ENCODE data around the gene EIF1AY. TPM values are rescaled to one million over a fixed set of nuclear protein-coding genes. Genes with fewer than 3 reads are reported as not detected.

The EIF1AY gene
- total RNA-seq, 1 experiment from 2014 or later: not detected

- no peak for DNase-seq
- no TSS peak for BruUV-seq (replicated peaks)
- no peaks in the 10 kb centered on the region for H3K9me3 Mint-ChIP-seq (ENCODE audit: low read depth, unreplicated experiment)
- TF ChIP-seq, protein P1, sequence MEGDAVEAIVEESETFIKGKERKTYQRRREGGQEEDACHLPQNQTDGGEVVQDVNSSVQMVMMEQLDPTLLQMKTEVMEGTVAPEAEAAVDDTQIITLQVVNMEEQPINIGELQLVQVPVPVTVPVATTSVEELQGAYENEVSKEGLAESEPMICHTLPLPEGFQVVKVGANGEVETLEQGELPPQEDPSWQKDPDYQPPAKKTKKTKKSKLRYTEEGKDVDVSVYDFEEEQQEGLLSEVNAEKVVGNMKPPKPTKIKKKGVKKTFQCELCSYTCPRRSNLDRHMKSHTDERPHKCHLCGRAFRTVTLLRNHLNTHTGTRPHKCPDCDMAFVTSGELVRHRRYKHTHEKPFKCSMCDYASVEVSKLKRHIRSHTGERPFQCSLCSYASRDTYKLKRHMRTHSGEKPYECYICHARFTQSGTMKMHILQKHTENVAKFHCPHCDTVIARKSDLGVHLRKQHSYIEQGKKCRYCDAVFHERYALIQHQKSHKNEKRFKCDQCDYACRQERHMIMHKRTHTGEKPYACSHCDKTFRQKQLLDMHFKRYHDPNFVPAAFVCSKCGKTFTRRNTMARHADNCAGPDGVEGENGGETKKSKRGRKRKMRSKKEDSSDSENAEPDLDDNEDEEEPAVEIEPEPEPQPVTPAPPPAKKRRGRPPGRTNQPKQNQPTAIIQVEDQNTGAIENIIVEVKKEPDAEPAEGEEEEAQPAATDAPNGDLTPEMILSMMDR (IDR thresholded peaks at IDR 0.05; ENCODE audit: unreplicated experiment): no peak
- H3K4me3 Mint-ChIP-seq (ENCODE audit: low read depth, unreplicated experiment): no peak overlapping the region
- no peaks in the 10 kb centered on the region for H3K36me3 Mint-ChIP-seq (ENCODE audit: insufficient read depth, unreplicated experiment)
- no peaks in the 10 kb centered on the region for H3K27me3 Mint-ChIP-seq (ENCODE audit: unreplicated experiment)
- CTCF ChIA-PET: no interaction called here
- H3K27ac Mint-ChIP-seq (ENCODE audit: unreplicated experiment): no peak overlapping the region
- no peaks in the 10 kb centered on the region for H3K4me1 Mint-ChIP-seq (ENCODE audit: low read depth, unreplicated experiment)
- intact Hi-C loops (cut with micrococcal nuclease; ENCODE audit: unreplicated experiment): no loop called here
Observed at GRCh38 chrY:20576506-20576905, 930 bp downstream of the EIF1AY start.

DNA sequence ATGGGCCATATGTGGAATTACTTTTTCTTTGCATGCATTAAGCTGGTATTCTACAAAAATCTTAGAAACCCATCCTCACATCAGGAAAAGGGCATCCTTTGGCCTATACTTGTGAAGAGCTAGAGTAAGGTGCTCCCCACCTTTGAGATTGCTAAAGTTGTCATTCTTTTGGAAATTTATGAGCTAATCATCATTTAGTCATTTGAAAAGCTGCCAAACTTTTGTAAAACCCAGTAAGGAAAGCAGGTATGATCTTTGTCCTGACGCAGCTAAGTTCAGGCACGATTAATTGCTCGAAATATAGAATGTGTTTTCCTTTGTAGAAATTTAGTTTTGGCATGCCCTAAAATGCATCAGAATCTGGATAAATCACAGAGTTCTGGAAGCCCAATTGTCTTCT, 2.6 kb downstream of the EIF1AY start:
- no peak for DNase-seq
- no TSS peak for BruUV-seq (replicated peaks)
- Mint-ChIP-seq H3K36me3 (ENCODE audit: insufficient read depth, unreplicated experiment) (no peaks in the 10 kb centered on the region), H3K27ac (ENCODE audit: unreplicated experiment) (no peak overlapping the region), H3K27me3 (ENCODE audit: unreplicated experiment) (no peaks in the 10 kb centered on the region), H3K4me3 (ENCODE audit: low read depth, unreplicated experiment) (no peak overlapping the region), H3K9me3 (ENCODE audit: low read depth, unreplicated experiment) (no peaks in the 10 kb centered on the region), H3K4me1 (ENCODE audit: low read depth, unreplicated experiment) (no peaks in the 10 kb centered on the region)
- CTCF ChIA-PET: no interaction called here
- intact Hi-C loops (cut with micrococcal nuclease; ENCODE audit: unreplicated experiment): no loop called here
- TF ChIP-seq, protein P1 (IDR thresholded peaks at IDR 0.05; ENCODE audit: unreplicated experiment): no peak

- no peaks in the 10 kb centered on the region for H3K27me3 Mint-ChIP-seq (ENCODE audit: unreplicated experiment)
- H3K9me3 Mint-ChIP-seq (ENCODE audit: low read depth, unreplicated experiment): no peaks in the 10 kb centered on the region
- BruUV-seq (replicated peaks): no TSS peak
- intact Hi-C loops (cut with micrococcal nuclease; ENCODE audit: unreplicated experiment): no loop called here
- TF ChIP-seq, protein P1 (IDR thresholded peaks at IDR 0.05; ENCODE audit: unreplicated experiment): no peak
- CTCF ChIA-PET: no interaction called here
- H3K27ac Mint-ChIP-seq (ENCODE audit: unreplicated experiment): no peak overlapping the region
- H3K36me3 Mint-ChIP-seq (ENCODE audit: insufficient read depth, unreplicated experiment): no peaks in the 10 kb centered on the region
- DNase-seq: no peak
- H3K4me3 Mint-ChIP-seq (ENCODE audit: low read depth, unreplicated experiment): no peak overlapping the region
- H3K4me1 Mint-ChIP-seq (ENCODE audit: low read depth, unreplicated experiment): no peaks in the 10 kb centered on the region
Observed at GRCh38 chrY:20581687-20582086, 6.1 kb downstream of the EIF1AY start.

DNA sequence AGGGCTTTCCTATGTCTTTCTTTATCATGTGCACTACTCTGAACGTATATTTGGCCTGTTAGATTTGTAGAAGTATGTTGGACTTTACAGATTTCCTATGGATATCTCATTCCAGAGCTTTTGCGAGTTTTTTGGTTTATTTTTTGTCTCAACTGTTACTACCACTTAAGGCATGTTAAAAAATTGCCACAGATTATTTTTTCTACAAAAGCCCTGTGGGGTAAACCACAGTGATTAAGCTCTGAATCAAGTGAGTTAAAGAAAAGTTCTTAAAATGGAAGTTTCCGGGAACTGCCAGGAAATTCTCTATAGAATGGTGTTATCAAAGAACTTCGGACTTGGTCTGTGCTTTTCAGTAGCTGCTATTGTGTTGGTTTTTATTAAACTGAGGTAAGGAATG, 10.6 kb downstream of the EIF1AY start:
- Mint-ChIP-seq H3K36me3 (ENCODE audit: insufficient read depth, unreplicated experiment) (no peaks in the 10 kb centered on the region), H3K4me3 (ENCODE audit: low read depth, unreplicated experiment) (no peak overlapping the region), H3K27ac (ENCODE audit: unreplicated experiment) (no peak overlapping the region), H3K4me1 (ENCODE audit: low read depth, unreplicated experiment) (no peaks in the 10 kb centered on the region), H3K9me3 (ENCODE audit: low read depth, unreplicated experiment) (no peaks in the 10 kb centered on the region), H3K27me3 (ENCODE audit: unreplicated experiment) (no peaks in the 10 kb centered on the region)
- no TSS peak for BruUV-seq (replicated peaks)
- no peak for DNase-seq
- CTCF ChIA-PET: no interaction called here
- TF ChIP-seq, protein P1 (IDR thresholded peaks at IDR 0.05; ENCODE audit: unreplicated experiment): no peak
- intact Hi-C loops (cut with micrococcal nuclease; ENCODE audit: unreplicated experiment): no loop called here

Other genes with a start within 250 kb of the EIF1AY start
- not detected in 2 replicates for gene RPS4Y2, start 180.3 kb downstream of the EIF1AY start, total RNA-seq (2022)

All from Calu3 (cell line).